ENCODE measurements around the gene COL23A1. TPM values are rescaled to one million over a fixed set of nuclear protein-coding genes. Genes with fewer than 3 reads are reported as not detected.

Gene COL23A1
- polyA plus RNA-seq, 1 donor (not counting 4 experiments of a cell fraction or from before 2014, with no cell fraction given) = not detected

DNA sequence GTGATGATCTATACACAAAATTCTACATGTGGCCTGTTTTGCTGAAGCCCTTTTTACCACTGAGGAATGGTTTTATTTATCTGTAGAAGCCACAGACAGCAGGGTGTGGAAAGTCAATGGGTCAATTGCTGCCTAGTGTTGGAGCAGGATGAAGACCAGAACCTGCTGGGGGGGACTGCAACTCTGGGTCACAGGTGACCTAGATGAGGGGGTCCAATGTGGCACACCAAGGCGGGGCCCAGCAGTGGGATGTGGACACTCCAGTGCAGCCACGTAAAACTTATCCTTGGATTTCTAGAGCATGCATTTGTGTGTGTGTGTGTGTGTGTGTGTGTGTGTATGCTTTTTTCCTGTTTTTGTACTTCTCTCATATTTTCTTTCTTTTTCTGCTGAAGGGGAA, 210.1 kb downstream of the COL23A1 start:
- TF ChIP-seq CTCF (optimal IDR thresholded peaks at IDR 0.05 in 1 of 3, IDR thresholded peaks at IDR 0.05 in 1 of 3, conservative IDR thresholded peaks at IDR 0.05 in 1 of 3; ENCODE audit: extremely low read depth in 1 of 3, insufficient read depth in 2 of 3, low read length in 3 of 3) (no peak), EZH2 (IDR thresholded peaks at IDR 0.05; ENCODE audit: low read length) (no peak)
- H2AFZ ChIP-seq (ENCODE audit: control insufficient read depth, low read length) = no peak overlapping the region
- no peaks in the 10 kb centered on the region for H3K79me2 ChIP-seq (ENCODE audit: control insufficient read depth, insufficient read depth, low read length)
- dilution Hi-C loops (cut with MboI; ENCODE audit: extremely low pct_ligation_motif_present, low sequenced_read_pairs) = no loop called here
- H3K36me3 ChIP-seq (ENCODE audit: control insufficient read depth in 2 of 2, extremely low read depth in 1 of 2, insufficient read depth in 2 of 2, low read length in 2 of 2) = no peaks in the 10 kb centered on the region
- H3K27ac ChIP-seq (ENCODE audit: control insufficient read depth, insufficient read depth, low read length) = no peak overlapping the region
- no peak for FAIRE-seq
- no peak overlapping the region for H3K4me3 ChIP-seq (ENCODE audit: control insufficient read depth in 2 of 3, extremely low read depth in 1 of 3, insufficient read depth in 2 of 3, low read depth in 1 of 3, low read length in 3 of 3)
- H3K9ac ChIP-seq (ENCODE audit: control insufficient read depth, extremely low read depth, insufficient read depth, low read length) = no peak overlapping the region
- no peaks in the 10 kb centered on the region for H3K9me3 ChIP-seq (ENCODE audit: control insufficient read depth, low read depth, low read length)
- H3K9me1 ChIP-seq (ENCODE audit: control insufficient read depth, extremely low read depth, insufficient read depth, low read length) = no peaks in the 10 kb centered on the region
- no peaks in the 10 kb centered on the region for H4K20me1 ChIP-seq (ENCODE audit: control insufficient read depth, extremely low read depth, insufficient read depth, low read length)
- no peaks in the 10 kb centered on the region for H3K27me3 ChIP-seq (ENCODE audit: control insufficient read depth, extremely low read depth, insufficient read depth, low read length)
- H3K4me2 ChIP-seq (ENCODE audit: control insufficient read depth, extremely low read depth, insufficient read depth, low read depth, low read length) = no peak overlapping the region
- no peak for DNase-seq (ENCODE audit: low read depth, low spot score)
- no peaks in the 10 kb centered on the region for H3K4me1 ChIP-seq (ENCODE audit: control insufficient read depth, extremely low read depth, insufficient read depth, low read length)

GRCh38 chr5:178378527-178379484, 211.4 kb downstream of the COL23A1 start:
- H3K4me1 ChIP-seq (ENCODE audit: control insufficient read depth, extremely low read depth, insufficient read depth, low read length) = no peaks in the 10 kb centered on the region

More at GRCh38 chr5:178378527-178379484, 211.4 kb downstream of the COL23A1 start:
- no peaks in the 10 kb centered on the region for H3K9me3 ChIP-seq (ENCODE audit: control insufficient read depth, low read depth, low read length)
- no peak overlapping the region for H3K9ac ChIP-seq (ENCODE audit: control insufficient read depth, extremely low read depth, insufficient read depth, low read length)
- no peaks in the 10 kb centered on the region for H3K27me3 ChIP-seq (ENCODE audit: control insufficient read depth, extremely low read depth, insufficient read depth, low read length)
- H3K79me2 ChIP-seq (ENCODE audit: control insufficient read depth, insufficient read depth, low read length) = no peaks in the 10 kb centered on the region
- DNase-seq (ENCODE audit: low read depth, low spot score) (no peak), FAIRE-seq (no peak)
- no peaks in the 10 kb centered on the region for H3K36me3 ChIP-seq (ENCODE audit: control insufficient read depth in 2 of 2, extremely low read depth in 1 of 2, insufficient read depth in 2 of 2, low read length in 2 of 2)
- H3K4me3 ChIP-seq (ENCODE audit: control insufficient read depth in 2 of 3, extremely low read depth in 1 of 3, insufficient read depth in 2 of 3, low read depth in 1 of 3, low read length in 3 of 3) = no peak overlapping the region
- no peak overlapping the region for H2AFZ ChIP-seq (ENCODE audit: control insufficient read depth, low read length)
- no peaks in the 10 kb centered on the region for H3K9me1 ChIP-seq (ENCODE audit: control insufficient read depth, extremely low read depth, insufficient read depth, low read length)
- no peak overlapping the region for H3K4me2 ChIP-seq (ENCODE audit: control insufficient read depth, extremely low read depth, insufficient read depth, low read depth, low read length)
- no peak for TF ChIP-seq EZH2 (IDR thresholded peaks at IDR 0.05; ENCODE audit: low read length)
- no peak for TF ChIP-seq CTCF (optimal IDR thresholded peaks at IDR 0.05 in 1 of 3, IDR thresholded peaks at IDR 0.05 in 1 of 3, conservative IDR thresholded peaks at IDR 0.05 in 1 of 3; ENCODE audit: extremely low read depth in 1 of 3, insufficient read depth in 2 of 3, low read length in 3 of 3)
- H3K27ac ChIP-seq (ENCODE audit: control insufficient read depth, insufficient read depth, low read length) = no peak overlapping the region
- dilution Hi-C loops (cut with MboI; ENCODE audit: extremely low pct_ligation_motif_present, low sequenced_read_pairs) = no loop called here
- H4K20me1 ChIP-seq (ENCODE audit: control insufficient read depth, extremely low read depth, insufficient read depth, low read length) = no peaks in the 10 kb centered on the region
